ENCODE results near the gene HBS1L.

- TF ChIP-seq CTCF (conservative IDR thresholded peaks at IDR 0.05; ENCODE audit: low read length) (no peak), EZH2phosphoT487 (IDR thresholded peaks at IDR 0.05; ENCODE audit: borderline replicate concordance, low read depth, low read length) (no peak)
Measured at GRCh38 chr6:134920422-134920821, 134.2 kb downstream of the HBS1L start.
